EH (cell line): ENCODE results near the gene HMG20A.

Experiments used
- DNase-seq: peaks from one replicate; pipeline ENCODE4 v3.0.0-alpha.2; 2015; ENCODE audit warnings: low read depth

The HMG20A gene

GRCh38 chr15:77476995-77477394 is 56.3 kb downstream of the HMG20A start:
- DNase-seq: no peak

GRCh38 chr15:77478051-77478450 is 57.4 kb downstream of the HMG20A start:
- DNase-seq: no peak

- no peak for DNase-seq
These were observed 58.3 kb downstream of the HMG20A start for GRCh38 chr15:77479015-77479414.

- DNase-seq: no peak
These were observed 60.4 kb downstream of the HMG20A start for GRCh38 chr15:77480859-77481633.

- DNase-seq: peak; percentile 84
These were observed 61.0 kb downstream of the HMG20A start for GRCh38 chr15:77481670-77482069.

GRCh38 chr15:77482570-77482969 is 61.9 kb downstream of the HMG20A start:
- peak; percentile 90 for DNase-seq

- DNase-seq: peak; percentile 68
These were observed 62.9 kb downstream of the HMG20A start for GRCh38 chr15:77483425-77484140.

GRCh38 chr15:77484994-77485393 is 64.3 kb downstream of the HMG20A start:
- DNase-seq: no peak

GRCh38 chr15:77486542-77487468 is 66.1 kb downstream of the HMG20A start:
- no peak for DNase-seq

- DNase-seq: no peak
These were observed 66.8 kb downstream of the HMG20A start for GRCh38 chr15:77487469-77487842.

- no peak for DNase-seq
These were observed 67.2 kb downstream of the HMG20A start for GRCh38 chr15:77487888-77488287.

GRCh38 chr15:77489647-77490046 is 69.0 kb downstream of the HMG20A start:
- DNase-seq: no peak

- peak; percentile 69 for DNase-seq
These were observed 72.7 kb downstream of the HMG20A start for GRCh38 chr15:77493324-77493907.

- peak; percentile 14 for DNase-seq
These were observed 73.6 kb downstream of the HMG20A start for GRCh38 chr15:77494073-77494867.

- DNase-seq: no peak
These were observed 74.3 kb downstream of the HMG20A start for GRCh38 chr15:77494964-77495363.

GRCh38 chr15:77495838-77496596 is 75.3 kb downstream of the HMG20A start:
- peak; percentile 72 for DNase-seq

GRCh38 chr15:77496715-77497109 is 76.0 kb downstream of the HMG20A start:
- DNase-seq: peak; percentile 98

GRCh38 chr15:77497110-77497737 is 76.5 kb downstream of the HMG20A start:
- DNase-seq: peak; percentile 80

- DNase-seq: peak; percentile 62
These were observed 77.3 kb downstream of the HMG20A start for GRCh38 chr15:77497942-77498361.
